H9 (cell line): ENCODE measurements around the gene MBD2. TPM values are rescaled to one million over a fixed set of nuclear protein-coding genes. Genes with fewer than 3 reads are reported as not detected.

Source experiments
- DNase-seq: peaks from one replicate; pipeline ENCODE4 v3.0.0-alpha.2; 2017
- H2AFZ ChIP-seq: one replicate; pipeline ENCODE4 v1.6.1; 2013; ENCODE audit warnings: mild to moderate bottlenecking, low read length, control low read depth, moderate library complexity
- H2AK5ac ChIP-seq: 2 replicates; pipeline ENCODE4 v1.6.1; 2013; ENCODE audit warnings: low read length, control low read depth, mixed read lengths; ENCODE audit not compliant: insufficient read length
- H2BK120ac ChIP-seq: one replicate; pipeline ENCODE4 v1.6.1; 2013; ENCODE audit warnings: low read depth, mild to moderate bottlenecking, low read length, control low read depth, inconsistent platforms; ENCODE audit not compliant: poor library complexity, severe bottlenecking
- H2BK12ac ChIP-seq: 2 replicates; pipeline ENCODE4 v1.6.1; 2013; ENCODE audit warnings: low read length, control low read depth, mixed read lengths, low read depth; ENCODE audit not compliant: insufficient read length
- H2BK15ac ChIP-seq: 2 replicates; pipeline ENCODE4 v1.6.1; 2013; ENCODE audit warnings: low read depth, low read length, control low read depth
- H2BK20ac ChIP-seq: one replicate; pipeline ENCODE4 v1.6.1; 2013; ENCODE audit warnings: low read depth, mild to moderate bottlenecking, low read length, control low read depth, inconsistent platforms; ENCODE audit not compliant: poor library complexity, severe bottlenecking
- H2BK5ac ChIP-seq: 2 replicates; pipeline ENCODE4 v1.6.1; 2013; ENCODE audit warnings: low read length, control low read depth, mixed read lengths; ENCODE audit not compliant: insufficient read length
- H3K14ac ChIP-seq: 2 replicates; pipeline ENCODE4 v1.6.1; 2013; ENCODE audit warnings: low read length, control low read depth; ENCODE audit not compliant: insufficient read depth
- H3K18ac ChIP-seq: 2 replicates; pipeline ENCODE4 v1.6.1; 2013; ENCODE audit warnings: low read depth, mild to moderate bottlenecking, mixed read lengths, low read length, control low read depth; ENCODE audit not compliant: insufficient read length
- H3K23ac ChIP-seq: 2 replicates; pipeline ENCODE4 v1.6.1; 2013; ENCODE audit warnings: low read length, control low read depth, mixed read lengths, low read depth; ENCODE audit not compliant: insufficient read length
- H3K23me2 ChIP-seq: 2 replicates; pipeline ENCODE4 v1.6.1; 2013; ENCODE audit warnings: low read depth, mild to moderate bottlenecking, mixed read lengths, low read length, control low read depth; ENCODE audit not compliant: insufficient read length, poor library complexity, severe bottlenecking
- H3K27ac ChIP-seq: 2 replicates; pipeline ENCODE4 v1.5.1; 2013; ENCODE audit warnings: low read length, control low read depth, mixed read lengths, low read depth; ENCODE audit not compliant: insufficient read length
- H3K27me3 ChIP-seq: 2 replicates; pipeline ENCODE4 v1.6.1; 2013; ENCODE audit warnings: low read length, control low read depth, inconsistent platforms; ENCODE audit not compliant: insufficient read depth
- H3K4ac ChIP-seq: 2 replicates; pipeline ENCODE4 v1.6.1; 2013; ENCODE audit warnings: low read depth, mild to moderate bottlenecking, control low read depth, inconsistent platforms, low read length, moderate library complexity
- H3K4me1 ChIP-seq: 2 replicates; pipeline ENCODE4 v1.6.1; 2013; ENCODE audit warnings: low read length, control low read depth, inconsistent platforms; ENCODE audit not compliant: insufficient read depth
- H3K4me2 ChIP-seq: 2 replicates; pipeline ENCODE4 v1.6.1; 2013; ENCODE audit warnings: low read length, control low read depth, mixed read lengths; ENCODE audit not compliant: insufficient read length, insufficient read depth
- H3K56ac ChIP-seq: 2 replicates; pipeline ENCODE4 v1.6.1; 2013; ENCODE audit warnings: low read depth, mild to moderate bottlenecking, mixed read lengths, low read length, control low read depth; ENCODE audit not compliant: insufficient read length
- H3K79me1 ChIP-seq: 2 replicates; pipeline ENCODE4 v1.6.1; 2013; ENCODE audit warnings: low read depth, mild to moderate bottlenecking, moderate library complexity, low read length, control low read depth, inconsistent platforms; ENCODE audit not compliant: insufficient read depth, poor library complexity, severe bottlenecking
- H3K79me2 ChIP-seq: 2 replicates; pipeline ENCODE4 v1.6.1; 2013; ENCODE audit warnings: low read length, control low read depth, inconsistent platforms; ENCODE audit not compliant: insufficient read depth
- H3K9ac ChIP-seq: 2 replicates; pipeline ENCODE4 v1.6.1; 2013; ENCODE audit warnings: low read length, control low read depth, mixed read lengths; ENCODE audit not compliant: insufficient read length; ENCODE audit errors: extremely low read depth
- H3K9me3 ChIP-seq: one replicate; pipeline ENCODE4 v1.6.1; 2013; ENCODE audit warnings: low read depth, low read length, inconsistent platforms; ENCODE audit not compliant: control insufficient read depth
- H3T11ph ChIP-seq: one replicate; pipeline ENCODE4 v1.6.1; 2013; ENCODE audit warnings: mild to moderate bottlenecking, low read length, control low read depth, inconsistent platforms
- H4K20me1 ChIP-seq: one replicate; pipeline ENCODE4 v1.6.1; 2013; ENCODE audit not compliant: control insufficient read depth, insufficient read length, insufficient read depth
- H4K5ac ChIP-seq: 2 replicates; pipeline ENCODE4 v1.6.1; 2013; ENCODE audit warnings: low read depth, mild to moderate bottlenecking, mixed read lengths, low read length, control low read depth; ENCODE audit not compliant: insufficient read length
- H4K8ac ChIP-seq: replicated peaks from 2 replicates; pipeline ENCODE4 v1.6.1; 2013; ENCODE audit warnings: low read length, control low read depth, mixed read lengths, low read depth; ENCODE audit not compliant: insufficient read length
- H4K91ac ChIP-seq: 2 replicates; pipeline ENCODE4 v1.6.1; 2013; ENCODE audit warnings: low read depth, mild to moderate bottlenecking, moderate library complexity, mixed read lengths, low read length, control low read depth; ENCODE audit not compliant: insufficient read length
- H3K27ac Mint-ChIP-seq, 3 experiments: 2 replicates in 2 of 3; 3 replicates in 1 of 3; pipeline ENCODE4 v1.8.0; 2020 to 2021; ENCODE audit warnings: mixed read lengths in 3 of 3, mild to moderate bottlenecking in 1 of 3, moderate library complexity in 1 of 3
- H3K27me3 Mint-ChIP-seq: 2 replicates; pipeline ENCODE4 v1.8.0; 2021; ENCODE audit warnings: low read depth, mild to moderate bottlenecking, moderate library complexity, mixed read lengths
- H3K36me3 Mint-ChIP-seq, 3 experiments: 2 replicates in 2 of 3; 3 replicates in 1 of 3; pipeline ENCODE4 v1.8.0; 2020 to 2021; ENCODE audit warnings: low read depth in 3 of 3, mixed read lengths in 3 of 3; ENCODE audit not compliant: insufficient read depth in 1 of 3
- H3K4me1 Mint-ChIP-seq, 2 experiments: 2 replicates each; pipeline ENCODE4 v1.8.0; 2020; ENCODE audit warnings: mixed read lengths in 2 of 2
- H3K4me3 Mint-ChIP-seq, 2 experiments: 2 replicates in 1 of 2; 3 replicates in 1 of 2; pipeline ENCODE4 v1.8.0; 2020 to 2021; ENCODE audit warnings: mild to moderate bottlenecking in 2 of 2, mixed read lengths in 2 of 2, moderate library complexity in 1 of 2
- H3K9me3 Mint-ChIP-seq, 2 experiments: 2 replicates in 1 of 2; 3 replicates in 1 of 2; pipeline ENCODE4 v1.8.0; 2020; ENCODE audit warnings: mild to moderate bottlenecking in 2 of 2, mixed read lengths in 2 of 2, moderate library complexity in 1 of 2
- total RNA-seq: library from RNA; stranded (reverse); gene quantifications from 2 replicates; pipeline ENCODE4 v1.2.1, GENCODE V29; 2021
- TF ChIP-seq, protein P1 (sequence below): fragments of 200-600 bp; sonication (generic); conservative IDR thresholded peaks from 3 replicates; pipeline ENCODE4 v1.8.0; 2021; ENCODE audit warnings: antibody characterized with exemption, mild to moderate bottlenecking

Gene MBD2
- total RNA-seq, 1 experiment from 2014 or later: 34.0 TPM

DNA sequence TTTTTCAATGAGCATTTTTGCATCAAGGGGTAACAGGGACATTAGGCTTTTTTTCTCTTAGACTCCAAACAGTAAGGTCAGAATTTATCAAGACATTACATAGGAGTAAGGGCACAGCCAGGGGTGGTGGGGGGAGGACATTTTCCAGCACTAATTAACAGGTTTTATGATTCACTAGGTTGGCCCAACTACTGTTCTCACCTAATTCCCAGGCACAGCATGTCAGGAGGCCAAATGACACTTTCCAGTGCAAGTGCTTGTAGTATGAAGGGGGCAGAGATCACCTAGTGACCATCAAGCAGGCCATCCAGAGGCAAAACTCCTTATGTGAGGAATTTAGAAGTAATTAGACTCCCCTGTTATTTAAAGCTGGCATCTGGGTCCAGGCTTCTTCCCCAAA is 3.9 kb upstream of the MBD2 start:
- Histone ChIP-seq H4K20me1 (no peaks in the 10 kb centered on the region), H3K56ac (no peak overlapping the region), H3K27ac (no peak overlapping the region), H2BK120ac (no peak overlapping the region), H2BK5ac (no peak overlapping the region), H3K79me1 (no peaks in the 10 kb centered on the region), H3K9ac (no peak overlapping the region), H4K8ac (no peak overlapping the region), H3K4me1 (no peaks in the 10 kb centered on the region), H2BK12ac (no peak overlapping the region), H4K5ac (no peak overlapping the region), H3K4ac (no peak overlapping the region), H4K91ac (no peak overlapping the region), H3K23ac (no peak overlapping the region), H3K9me3 (no peaks in the 10 kb centered on the region), H2BK15ac (no peak overlapping the region), H3K23me2 (peaks cover 4% of the 10 kb centered on the region), H2AK5ac (no peak overlapping the region), H3K79me2 (peaks cover 4% of the 10 kb centered on the region), H3K18ac (no peak overlapping the region), H2BK20ac (no peak overlapping the region), H2AFZ (no peak overlapping the region), H3K14ac (no peak overlapping the region), H3T11ph (no peak overlapping the region), H3K4me2 (no peak overlapping the region), H3K27me3 (no peaks in the 10 kb centered on the region; the same call in 1 of the 2 replicates)
- Mint-ChIP-seq H3K4me1 (peaks cover 22 to 28% of the 10 kb centered on the region in 2 experiments), H3K27me3 (no peaks in the 10 kb centered on the region; the same call in 1 of the 2 replicates), H3K36me3 (no peaks in the 10 kb centered on the region), H3K4me3 (no peak overlapping the region), H3K9me3 (no peaks in the 10 kb centered on the region), H3K27ac (no peak overlapping the region)
- TF ChIP-seq, protein P1, sequence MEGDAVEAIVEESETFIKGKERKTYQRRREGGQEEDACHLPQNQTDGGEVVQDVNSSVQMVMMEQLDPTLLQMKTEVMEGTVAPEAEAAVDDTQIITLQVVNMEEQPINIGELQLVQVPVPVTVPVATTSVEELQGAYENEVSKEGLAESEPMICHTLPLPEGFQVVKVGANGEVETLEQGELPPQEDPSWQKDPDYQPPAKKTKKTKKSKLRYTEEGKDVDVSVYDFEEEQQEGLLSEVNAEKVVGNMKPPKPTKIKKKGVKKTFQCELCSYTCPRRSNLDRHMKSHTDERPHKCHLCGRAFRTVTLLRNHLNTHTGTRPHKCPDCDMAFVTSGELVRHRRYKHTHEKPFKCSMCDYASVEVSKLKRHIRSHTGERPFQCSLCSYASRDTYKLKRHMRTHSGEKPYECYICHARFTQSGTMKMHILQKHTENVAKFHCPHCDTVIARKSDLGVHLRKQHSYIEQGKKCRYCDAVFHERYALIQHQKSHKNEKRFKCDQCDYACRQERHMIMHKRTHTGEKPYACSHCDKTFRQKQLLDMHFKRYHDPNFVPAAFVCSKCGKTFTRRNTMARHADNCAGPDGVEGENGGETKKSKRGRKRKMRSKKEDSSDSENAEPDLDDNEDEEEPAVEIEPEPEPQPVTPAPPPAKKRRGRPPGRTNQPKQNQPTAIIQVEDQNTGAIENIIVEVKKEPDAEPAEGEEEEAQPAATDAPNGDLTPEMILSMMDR: no peak
- no peak for DNase-seq
